Neural progenitor cell (in vitro differentiated cells): ENCODE results near the gene SLC9A3.

Experiments
- CTCF ChIP-seq: fragments of 200-600 bp; sonication (generic); IDR thresholded peaks from 2 replicates; pipeline ENCODE4 v1.5.1; 2017; ENCODE audit warnings: antibody characterized with exemption, mild to moderate bottlenecking
- EZH2 ChIP-seq: fragments of 200-600 bp; sonication (generic); IDR thresholded peaks from 2 replicates; pipeline ENCODE4 v1.6.1; 2017; ENCODE audit warnings: antibody characterized with exemption, mild to moderate bottlenecking, moderate library complexity

GRCh38 chr5:543755-544674, 19.8 kb upstream of the SLC9A3 start:
- TF ChIP-seq CTCF (no peak), EZH2 (no peak)
